Measurements from ENCODE around the gene SLIT3. TPM values are rescaled to one million over a fixed set of nuclear protein-coding genes. Genes with fewer than 3 reads are reported as not detected.

SLIT3 gene
- total and polyA plus RNA-seq, 10 of the 15 experiments (the other 5 are each of a cell fraction or from before 2014, with no cell fraction given): 0.05 TPM; not detected in 9

GRCh38 chr5:168756453-168757391 lies 544.2 kb downstream of the SLIT3 start:
- DNase-seq (ENCODE audit: low read depth, low spot score) (no peak), FAIRE-seq (no peak), ATAC-seq (no peak)
- no peaks in the 10 kb centered on the region for H4K20me1 ChIP-seq (ENCODE audit: control insufficient read depth, insufficient read depth)
- no peaks in the 10 kb centered on the region for H3K79me2 ChIP-seq (ENCODE audit: control insufficient read depth, insufficient read depth, low read length)
- H3K9me3 ChIP-seq (replicated peaks; ENCODE audit: control insufficient read depth, insufficient read depth, low read length): no peaks in the 10 kb centered on the region
- POLR2A ChIA-PET: no interaction called here
- no TSS peak for BruUV-seq (replicated peaks)
- CTCF ChIA-PET: no interaction called here
- no peak overlapping the region for H3K4me2 ChIP-seq (ENCODE audit: control insufficient read depth, insufficient read depth)
- intact Hi-C loops (cut with micrococcal nuclease; ENCODE audit: unreplicated experiment): no loop called here
- RAD21 ChIA-PET (ENCODE audit: unreplicated experiment): no interaction called here
- peaks cover 0 to 1% of the 10 kb centered on the region in 2 experiments; a peak in 1 of 4 replicates for H3K27me3 ChIP-seq (replicated peaks in 1 of 2; ENCODE audit: control insufficient read depth in 2 of 2, insufficient read depth in 2 of 2, low read length in 1 of 2)
- 25% methylated on average over 10 of the region's 10 CpGs for WGBS (ENCODE audit: insufficient coverage, insufficient replicate concordance, low lambda C conversion rate, missing lambda C conversion rate)
- in situ Hi-C loops (cut with MboI): no loop called here
- no peaks in the 10 kb centered on the region for H3K36me3 ChIP-seq (ENCODE audit: control insufficient read depth in 2 of 2, insufficient read depth in 2 of 2, low read length in 1 of 2)
- SMC1A ChIA-PET (ENCODE audit: uncharacterized antibody, unreplicated experiment): no interaction called here
- no peak overlapping the region for H3K9ac ChIP-seq (ENCODE audit: control insufficient read depth, insufficient read depth, low read length)
- H3K4me3 ChIP-seq: no peak overlapping the region
- no peaks in the 10 kb centered on the region for H3K4me1 ChIP-seq (ENCODE audit: control insufficient read depth, insufficient read depth, low read length)
- no peak overlapping the region for H3K27ac ChIP-seq (ENCODE audit: control insufficient read depth, insufficient read depth)
- no peak overlapping the region for H2AFZ ChIP-seq (ENCODE audit: control insufficient read depth, low read depth, low read length)
- no peak for TF ChIP-seq CUX1 (IDR thresholded peaks at IDR 0.05; ENCODE audit: insufficient replicate concordance, low read depth, low read length)
- TF ChIP-seq PKNOX1 (IDR thresholded peaks at IDR 0.05): no peak
- no peak for TF ChIP-seq SRF (IDR thresholded peaks at IDR 0.05; ENCODE audit: low read depth in 2 of 2, low read length in 2 of 2)
- no peak for TF ChIP-seq JUNB (IDR thresholded peaks at IDR 0.05)
- TF ChIP-seq RELB (IDR thresholded peaks at IDR 0.05; ENCODE audit: low read depth): no peak
- no peak for TF ChIP-seq ZZZ3 (IDR thresholded peaks at IDR 0.05; ENCODE audit: control insufficient read depth, insufficient read length, low read depth)
- no peak for TF ChIP-seq HCFC1 (IDR thresholded peaks at IDR 0.05; ENCODE audit: low read length)
- no peak for TF ChIP-seq GATAD2B (conservative IDR thresholded peaks at IDR 0.05; ENCODE audit: low read depth)
- TF ChIP-seq MLLT1 (IDR thresholded peaks at IDR 0.05): no peak
- no peak for TF ChIP-seq EZH2 (IDR thresholded peaks at IDR 0.05; ENCODE audit: borderline replicate concordance, control insufficient read depth, low read depth, low read length)
- TF ChIP-seq POLR2AphosphoS2 (IDR thresholded peaks at IDR 0.05; ENCODE audit: low read depth, low read length): no peak
- TF ChIP-seq SREBF2 (IDR thresholded peaks at IDR 0.05; ENCODE audit: low read length): no peak
- no peak for TF ChIP-seq SMAD1 (IDR thresholded peaks at IDR 0.05; ENCODE audit: low read depth, partially characterized antibody)
